ENCODE data around the gene PKDCC.

DNA sequence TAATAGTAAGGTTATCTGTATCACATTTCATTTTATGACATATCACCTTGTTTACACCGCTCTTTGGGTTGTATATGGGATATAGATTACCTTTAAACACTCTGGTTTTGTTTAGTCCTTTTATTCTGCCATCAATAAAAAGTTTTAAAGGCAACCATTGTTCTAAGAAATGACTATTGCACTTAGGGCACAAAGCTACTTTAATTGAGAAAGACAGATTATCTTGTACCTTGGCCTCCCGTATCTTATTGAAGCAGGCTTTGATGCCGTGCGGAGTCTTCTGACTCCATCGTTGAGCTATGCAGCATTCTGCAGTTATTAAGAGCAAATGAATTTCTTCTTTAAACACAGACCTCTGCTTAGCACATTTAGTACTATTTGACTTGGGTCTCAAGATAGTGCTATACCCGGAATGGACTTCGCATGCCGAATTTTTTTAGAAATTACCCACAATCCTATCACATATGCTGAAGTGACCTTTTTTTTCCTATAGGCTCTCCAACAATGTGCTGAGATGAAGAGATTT lies 16.7 kb downstream of the PKDCC start:
- TF ChIP-seq, protein P1, sequence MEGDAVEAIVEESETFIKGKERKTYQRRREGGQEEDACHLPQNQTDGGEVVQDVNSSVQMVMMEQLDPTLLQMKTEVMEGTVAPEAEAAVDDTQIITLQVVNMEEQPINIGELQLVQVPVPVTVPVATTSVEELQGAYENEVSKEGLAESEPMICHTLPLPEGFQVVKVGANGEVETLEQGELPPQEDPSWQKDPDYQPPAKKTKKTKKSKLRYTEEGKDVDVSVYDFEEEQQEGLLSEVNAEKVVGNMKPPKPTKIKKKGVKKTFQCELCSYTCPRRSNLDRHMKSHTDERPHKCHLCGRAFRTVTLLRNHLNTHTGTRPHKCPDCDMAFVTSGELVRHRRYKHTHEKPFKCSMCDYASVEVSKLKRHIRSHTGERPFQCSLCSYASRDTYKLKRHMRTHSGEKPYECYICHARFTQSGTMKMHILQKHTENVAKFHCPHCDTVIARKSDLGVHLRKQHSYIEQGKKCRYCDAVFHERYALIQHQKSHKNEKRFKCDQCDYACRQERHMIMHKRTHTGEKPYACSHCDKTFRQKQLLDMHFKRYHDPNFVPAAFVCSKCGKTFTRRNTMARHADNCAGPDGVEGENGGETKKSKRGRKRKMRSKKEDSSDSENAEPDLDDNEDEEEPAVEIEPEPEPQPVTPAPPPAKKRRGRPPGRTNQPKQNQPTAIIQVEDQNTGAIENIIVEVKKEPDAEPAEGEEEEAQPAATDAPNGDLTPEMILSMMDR (IDR thresholded peaks at IDR 0.05), result no peak
- no peak for TF ChIP-seq POLR2A (IDR thresholded peaks at IDR 0.05)

Data from right lobe of liver (tissue), 4 donors.